ENCODE results near the gene IL1RAPL2.
"Not testable (repeated sequence)": the region's sequence is repeated elsewhere in the genome, so short reads cannot be mapped to it uniquely, and the experiment has no call there.

IL1RAPL2 gene

DNA sequence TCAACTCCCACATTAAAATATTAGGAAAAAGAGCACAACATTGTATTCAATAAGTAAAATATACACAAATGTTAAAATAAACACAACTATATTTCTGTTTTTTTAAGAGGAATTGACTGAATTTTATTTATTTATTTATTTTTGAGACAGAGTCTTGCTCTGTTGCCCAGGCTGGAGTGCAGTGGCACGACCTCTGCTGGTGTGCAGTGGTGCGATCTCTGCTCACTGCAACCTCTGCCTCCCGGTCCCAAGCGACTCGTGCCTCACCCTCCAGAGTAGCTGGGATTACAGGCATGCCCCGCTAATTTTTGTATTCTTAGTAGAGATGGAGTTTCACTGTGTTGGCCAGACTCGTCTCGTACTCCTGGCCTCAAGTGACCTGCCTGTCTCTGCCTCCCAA, 623.1 kb downstream of the IL1RAPL2 start:
- no peak for DNase-seq

- no peak for DNase-seq
These were observed 624.4 kb downstream of the IL1RAPL2 start for GRCh38 chrX:105190252-105190853.

GRCh38 chrX:105191878-105192277, 625.9 kb downstream of the IL1RAPL2 start:
- DNase-seq, result no peak

DNA sequence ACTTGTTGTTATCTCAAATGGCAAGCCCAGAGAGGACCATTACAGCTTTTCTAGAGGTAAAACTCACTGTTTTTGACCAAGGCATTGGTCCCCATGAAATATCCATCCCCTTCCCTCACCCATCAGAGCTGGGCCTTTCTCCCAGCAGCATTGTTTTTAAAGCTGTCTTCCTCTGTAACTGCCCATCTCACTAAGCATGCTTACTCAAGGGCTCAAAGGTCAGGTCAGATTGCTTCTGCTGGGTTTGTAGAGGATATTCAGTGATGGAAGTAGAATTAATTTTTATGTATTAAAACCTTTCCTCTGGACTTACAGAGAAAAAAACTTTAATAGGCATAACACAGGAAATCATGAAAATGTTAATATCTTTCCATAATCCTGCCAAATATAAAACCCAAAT, 643.4 kb downstream of the IL1RAPL2 start:
- DNase-seq, result no peak

DNA sequence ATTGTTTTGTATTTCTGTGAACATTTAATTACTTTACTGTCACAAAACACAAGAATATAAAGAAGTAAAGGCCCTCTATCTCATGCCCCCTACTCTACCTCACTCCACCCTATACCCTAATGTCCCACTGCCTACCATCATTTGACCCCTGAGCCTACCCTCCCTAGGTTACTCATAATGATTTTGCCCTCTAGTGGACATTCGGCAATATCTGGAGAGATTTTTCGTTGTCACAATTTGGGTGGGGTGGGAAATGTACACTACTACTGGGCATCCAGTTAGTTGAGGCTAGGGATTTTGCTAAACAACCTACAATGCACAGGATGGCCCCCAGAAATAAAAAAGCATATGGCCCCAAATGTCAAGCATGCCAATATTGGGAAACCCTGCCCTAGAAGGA, 644.3 kb downstream of the IL1RAPL2 start:
- no peak for DNase-seq

- DNase-seq, result no peak
These were observed 645.1 kb downstream of the IL1RAPL2 start for GRCh38 chrX:105211066-105211575.

DNA sequence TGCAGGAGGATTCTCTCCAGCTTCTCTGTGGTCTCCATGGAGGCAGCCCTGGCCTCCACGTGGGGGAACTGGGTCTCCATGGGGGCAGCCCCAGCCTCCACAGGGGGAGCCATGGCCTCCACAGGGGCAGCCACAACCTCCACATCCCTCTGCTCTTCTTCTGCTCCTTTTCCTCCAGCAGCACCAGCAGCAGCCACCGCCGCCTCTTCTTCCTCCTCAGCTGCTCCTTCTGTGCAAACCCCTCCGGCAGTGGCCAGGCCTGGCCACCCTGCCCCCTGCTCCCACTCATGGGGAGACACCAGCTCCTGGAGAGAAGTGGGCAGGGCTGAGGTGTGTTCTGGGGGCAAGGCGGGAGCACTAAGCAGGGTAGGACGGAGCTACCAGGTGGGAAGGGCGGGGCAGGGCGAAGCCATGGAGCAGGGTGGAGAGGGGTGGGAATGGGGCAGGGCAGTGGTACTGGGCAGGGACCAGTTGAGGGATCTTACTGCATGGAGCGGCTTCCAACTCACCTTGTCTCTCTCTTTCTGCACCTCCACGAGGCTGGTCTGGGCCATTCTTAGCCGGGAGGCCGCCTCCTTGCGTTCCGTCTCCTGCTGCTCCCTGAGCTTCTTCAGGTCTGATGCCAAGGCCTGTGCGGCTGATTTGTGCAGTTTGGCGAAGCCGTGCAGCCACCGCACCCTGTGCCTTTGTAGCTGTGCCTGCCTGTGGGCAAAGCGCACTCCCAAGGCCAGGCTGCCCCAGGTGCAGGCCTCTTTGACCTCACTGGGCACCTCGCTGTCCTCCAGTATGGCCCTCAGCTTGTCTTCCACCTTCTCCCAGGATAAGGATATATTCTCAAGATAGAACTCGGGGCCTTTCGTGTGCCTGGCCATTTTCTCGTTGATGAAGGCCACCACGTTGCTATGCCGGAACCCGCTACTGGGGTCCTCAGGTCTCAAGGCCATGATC, 653.7 kb downstream of the IL1RAPL2 start:
- DNase-seq, result no peak

- no peak for DNase-seq
These were observed 654.6 kb downstream of the IL1RAPL2 start, which contains the start of gene TEX13A for GRCh38 chrX:105220636-105221035. Gene TEX13A, minus strand, starts transcription at chrX:105220694. Its CDS starts 297 bp downstream, at chrX:105220397.

DNA sequence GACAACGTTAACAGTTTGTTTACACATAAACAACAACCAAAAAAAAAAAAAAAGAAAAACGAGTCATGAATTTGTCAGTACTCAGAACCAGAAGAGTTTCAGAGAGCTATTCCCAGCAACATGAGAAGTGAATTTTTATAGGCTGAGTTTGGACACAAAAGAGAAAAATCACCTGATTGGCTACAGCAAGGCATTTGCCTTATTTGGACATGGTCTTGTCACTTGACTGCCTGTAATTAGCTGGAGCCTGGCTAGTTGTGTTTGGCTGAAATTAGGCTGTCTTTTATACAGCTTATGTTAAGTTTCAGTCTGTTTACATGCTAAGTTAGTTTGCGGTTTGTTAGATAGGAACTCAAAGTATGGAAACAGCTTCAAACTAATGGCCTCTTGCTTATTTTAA, 655.4 kb downstream of the IL1RAPL2 start:
- DNase-seq, result no peak

DNA sequence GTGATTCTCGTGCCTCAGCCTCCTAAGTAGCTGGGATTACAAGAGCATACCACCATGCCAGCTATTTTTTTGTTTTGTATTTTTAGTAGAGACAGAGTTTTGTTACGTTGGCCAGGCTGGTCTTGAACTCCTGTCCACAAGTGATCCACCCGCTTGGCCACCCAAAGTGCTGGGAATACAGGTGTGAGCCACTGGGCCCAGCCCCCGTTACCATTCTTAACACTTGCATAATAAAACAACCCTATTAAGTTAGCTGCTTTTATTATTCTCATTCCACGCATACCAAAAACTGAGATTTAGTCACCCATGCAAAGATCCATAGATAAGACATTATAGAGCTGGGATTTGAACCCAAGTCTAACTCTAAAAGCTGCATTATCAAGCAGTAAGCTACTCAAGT, 660.5 kb downstream of the IL1RAPL2 start:
- no peak for DNase-seq

- no peak for DNase-seq
These were observed 662.6 kb downstream of the IL1RAPL2 start for GRCh38 chrX:105228602-105229001.

DNA sequence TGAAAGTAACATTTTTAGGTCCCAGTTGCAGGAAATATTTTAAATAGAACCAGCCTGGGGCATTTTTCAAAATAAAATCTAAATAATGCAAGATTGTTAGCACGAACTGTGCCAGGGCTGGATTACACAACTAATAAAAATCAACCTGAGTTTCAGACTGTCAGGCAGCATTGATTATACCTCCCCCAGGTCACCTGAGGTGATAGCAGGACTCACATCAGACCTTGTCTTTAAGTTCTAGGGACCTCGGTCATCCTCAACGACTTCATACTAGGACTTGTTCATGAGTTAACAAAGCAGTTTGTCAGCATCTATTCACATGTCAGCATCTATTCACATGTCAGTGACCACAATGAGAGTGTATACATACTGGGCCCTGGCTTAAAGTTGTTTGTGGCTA, 663.1 kb downstream of the IL1RAPL2 start:
- DNase-seq, result no peak

DNA sequence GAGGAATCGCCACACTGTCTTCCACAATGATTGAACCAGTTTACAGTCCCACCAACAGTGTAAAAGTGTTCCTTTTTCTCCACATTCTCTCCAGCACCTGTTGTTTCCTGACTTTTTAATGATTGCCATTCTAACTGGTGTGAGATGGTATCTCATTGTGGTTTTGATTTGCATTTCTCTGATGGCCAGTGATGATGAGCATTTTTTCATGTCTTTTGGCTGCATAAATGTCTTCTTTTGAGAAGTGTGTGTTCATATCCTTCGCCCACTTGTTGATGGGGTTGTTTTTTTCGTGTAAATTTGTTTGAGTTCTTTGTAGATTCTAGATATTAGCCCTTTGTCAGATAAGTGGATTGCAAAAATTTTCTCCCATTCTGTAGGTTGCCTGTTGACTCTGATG, 671.4 kb downstream of the IL1RAPL2 start:
- not testable (repeated sequence) for DNase-seq

GRCh38 chrX:105241056-105241455, 675.1 kb downstream of the IL1RAPL2 start:
- DNase-seq, result no peak

GRCh38 chrX:105260291-105261043, 694.5 kb downstream of the IL1RAPL2 start:
- no peak for DNase-seq

DNA sequence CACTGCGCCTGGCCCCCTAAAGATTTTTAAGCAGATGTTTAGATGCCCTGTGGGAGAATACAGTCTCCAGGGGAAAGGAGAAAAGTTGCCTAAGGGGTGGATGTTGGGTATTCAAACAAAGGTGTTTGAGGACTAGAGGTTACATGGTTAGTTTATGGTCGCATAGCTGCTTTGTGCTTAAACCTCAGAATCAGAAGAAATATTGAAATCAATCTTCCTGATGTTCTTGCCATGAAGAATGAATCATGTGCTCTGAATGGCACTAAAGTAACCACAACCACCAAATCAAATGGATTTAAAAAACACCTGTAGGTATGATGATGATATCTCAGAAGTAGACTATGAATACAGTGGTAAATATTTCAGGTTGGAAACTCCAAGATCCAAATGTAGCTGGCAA, 697.2 kb downstream of the IL1RAPL2 start:
- DNase-seq, result no peak

DNA sequence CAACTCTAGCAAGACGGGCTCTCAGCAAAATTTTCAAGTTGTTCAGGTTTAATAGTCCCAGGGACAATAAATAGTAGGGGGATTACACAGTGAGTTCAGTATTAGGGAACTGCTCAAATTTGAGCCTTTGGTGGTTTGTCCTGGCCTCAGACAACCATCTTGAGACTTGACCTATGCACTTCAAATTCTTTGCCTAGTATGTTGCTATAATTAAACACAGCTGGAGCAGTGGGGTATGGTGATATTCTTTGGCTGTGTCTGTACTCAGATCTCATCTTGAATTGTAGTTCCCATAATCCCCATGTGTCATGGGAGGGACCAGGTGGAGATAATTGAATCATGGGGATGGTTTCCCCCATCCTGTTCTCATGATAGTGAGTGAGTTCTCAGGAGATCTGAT, 697.8 kb downstream of the IL1RAPL2 start:
- no peak for DNase-seq

- DNase-seq, result no peak
These were observed 699.1 kb downstream of the IL1RAPL2 start for GRCh38 chrX:105265093-105265492.

DNA sequence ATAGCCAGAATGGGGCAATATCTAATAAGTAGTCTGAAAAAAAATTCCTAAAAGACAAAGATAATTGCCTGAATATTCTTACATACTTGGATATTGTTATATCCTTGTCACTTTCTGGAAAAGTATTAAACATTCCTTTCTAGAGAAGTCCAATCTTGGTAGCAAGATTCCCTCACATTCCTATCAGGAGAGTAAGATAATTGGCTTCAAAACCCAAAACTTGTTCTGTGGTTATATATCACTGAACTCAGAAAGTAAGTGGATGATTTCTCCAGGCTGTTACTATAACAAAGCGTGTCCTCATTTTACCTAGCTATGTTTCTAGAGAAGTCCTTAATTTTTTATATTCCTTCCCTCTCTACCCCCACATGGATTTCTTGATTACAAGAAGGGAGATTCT, 700.5 kb downstream of the IL1RAPL2 start:
- DNase-seq, result no peak

DNA sequence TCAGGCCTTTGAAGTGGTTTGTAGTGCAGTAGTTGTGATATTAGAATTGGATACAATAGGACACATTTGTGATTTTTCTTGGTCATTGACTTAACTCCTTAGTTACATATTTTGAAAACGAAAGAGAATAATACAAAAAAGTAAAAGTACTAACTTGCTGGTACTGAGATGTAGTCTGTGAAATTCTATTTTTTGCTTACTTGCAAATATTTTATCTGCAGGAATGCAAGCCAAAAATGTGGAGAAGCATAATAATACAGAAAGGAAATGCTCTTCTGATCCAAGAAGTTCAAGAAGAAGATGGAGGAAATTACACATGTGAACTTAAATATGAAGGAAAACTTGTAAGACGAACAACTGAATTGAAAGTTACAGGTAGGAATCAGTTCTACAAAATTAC, 701.2 kb downstream of the IL1RAPL2 start:
- no peak for DNase-seq

DNA sequence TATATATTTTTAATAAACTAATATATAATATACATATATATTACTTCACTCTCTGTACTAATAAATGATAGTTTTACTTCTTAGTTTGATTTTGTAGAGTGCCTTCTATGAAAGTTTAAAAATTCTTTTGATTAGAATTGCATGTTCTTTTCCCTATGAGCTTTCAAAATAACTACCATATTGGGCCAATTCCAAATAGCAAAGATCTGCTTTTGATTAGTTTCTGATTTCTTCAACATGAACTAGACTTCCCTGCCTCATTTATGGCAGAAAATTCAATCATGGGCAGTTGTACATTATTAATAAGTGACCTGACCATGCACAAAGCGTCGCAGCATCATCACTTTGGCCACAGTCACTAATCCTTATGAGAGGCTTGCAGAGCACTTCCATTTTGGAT, 703.4 kb downstream of the IL1RAPL2 start:
- no peak for DNase-seq

GRCh38 chrX:105273326-105273725, 707.3 kb downstream of the IL1RAPL2 start:
- DNase-seq, result no peak

GRCh38 chrX:105274091-105274490, 708.1 kb downstream of the IL1RAPL2 start:
- no peak for DNase-seq

Measured in NCI-H1092 (cell line).